SHP77 treated with DMSO at 0.1 percent for 48 hours (cell line): ENCODE results near the gene JAKMIP1.
"Not testable (repeated sequence)": the region's sequence is repeated elsewhere in the genome, so short reads cannot be mapped to it uniquely, and the experiment has no call there.

Source experiments
- DNase-seq: peaks from one replicate; lab custom pipeline; 2025; lab: John Stamatoyannopoulos, UW

Gene JAKMIP1

DNA sequence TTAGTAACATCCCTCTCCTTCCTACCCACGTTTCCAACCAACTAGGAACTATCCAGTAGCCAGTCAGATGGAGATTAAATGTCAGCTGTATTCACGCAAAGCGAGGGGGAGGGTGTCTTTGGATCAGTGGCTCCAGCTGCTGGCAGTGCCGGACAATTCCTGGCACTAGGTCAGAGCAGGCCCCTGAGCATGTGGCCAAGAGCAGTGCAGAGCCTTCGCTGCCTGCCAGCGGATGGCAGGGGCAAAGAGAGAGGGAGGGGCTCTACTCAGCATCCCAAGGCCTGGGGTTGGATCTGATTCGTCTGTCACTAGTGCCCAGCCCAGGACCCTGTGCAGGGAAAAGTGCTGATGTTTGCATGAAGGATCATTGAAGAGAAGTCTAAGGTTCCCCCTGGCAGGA lies 28.7 kb upstream of the JAKMIP1 start:
- no peak for DNase-seq

DNA sequence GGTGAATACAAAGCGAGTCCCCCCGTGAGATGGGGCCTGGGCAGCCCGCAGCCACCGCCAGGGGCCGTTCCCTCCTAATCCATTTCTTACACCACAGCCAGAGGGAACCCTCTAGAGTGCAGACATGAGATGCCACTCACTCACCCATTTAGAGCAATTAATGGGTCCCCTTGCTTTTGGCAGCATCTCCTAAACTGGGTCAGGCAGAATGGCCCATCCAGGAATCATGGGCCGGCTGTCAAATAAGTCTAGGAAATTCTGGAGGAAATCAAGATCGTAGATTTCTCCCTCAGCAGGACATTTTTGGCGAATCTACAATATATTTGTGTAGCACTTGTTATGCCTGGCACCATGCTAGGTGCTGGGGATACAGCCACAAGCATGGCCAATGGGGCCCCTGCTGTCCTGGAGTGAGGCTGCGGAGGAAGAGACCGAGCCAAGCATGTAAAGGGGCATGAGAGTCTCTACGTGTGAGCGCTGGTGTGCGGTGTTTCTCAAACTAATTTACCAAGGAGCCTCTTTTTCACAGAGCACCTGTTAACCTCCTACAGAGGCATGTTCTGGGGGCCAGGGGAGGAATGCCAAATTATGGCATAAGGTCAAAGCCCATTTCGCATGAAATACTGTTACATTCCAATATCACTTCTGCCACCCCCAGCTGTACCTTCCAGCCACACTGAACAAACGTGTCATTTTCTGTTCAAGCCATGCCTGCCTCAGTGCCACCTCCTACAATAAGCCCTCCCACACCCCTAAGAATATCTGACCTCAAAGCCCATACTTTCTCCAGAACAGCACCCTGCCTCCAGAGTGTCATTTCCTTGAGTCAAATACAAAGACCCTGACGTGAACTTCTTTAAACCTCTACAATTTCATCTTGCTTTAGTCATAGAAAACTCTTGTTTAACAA lies 28.1 kb upstream of the JAKMIP1 start:
- DNase-seq, result no peak

DNA sequence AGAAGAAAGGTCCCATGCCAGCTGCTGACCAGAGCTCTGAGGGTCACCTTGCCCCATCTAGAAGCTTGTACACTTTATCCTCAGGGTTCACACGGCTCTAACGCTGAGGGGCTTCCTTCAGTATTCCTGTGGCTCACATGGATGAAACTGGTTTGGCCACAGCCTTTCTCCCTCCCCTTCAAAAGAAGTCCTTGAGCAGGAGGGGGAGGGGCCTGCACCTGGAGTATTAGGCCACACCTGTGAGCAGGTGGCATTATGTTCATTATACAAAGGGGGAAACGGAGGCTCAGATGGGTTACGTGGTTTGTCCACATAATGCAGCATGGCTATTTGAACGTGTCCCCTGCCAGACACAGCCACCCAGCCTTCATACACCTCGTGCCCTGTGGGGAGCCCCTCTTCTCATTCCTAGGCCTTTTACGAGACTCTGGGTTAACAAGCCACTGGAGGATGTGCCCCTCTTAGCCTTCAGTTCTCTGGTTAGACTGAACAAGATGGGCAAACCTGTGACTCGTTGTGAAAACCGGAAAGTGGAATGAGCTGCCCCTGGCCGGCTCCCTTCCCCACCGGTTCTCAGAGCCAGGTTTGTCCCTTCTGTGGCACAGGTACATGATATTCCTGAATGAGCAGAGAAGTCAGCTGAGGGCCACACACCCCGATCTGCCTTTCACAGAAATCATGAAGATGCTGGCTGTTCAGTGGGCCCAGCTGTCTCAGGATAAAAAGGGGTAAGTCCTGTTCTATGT lies 27.2 kb upstream of the JAKMIP1 start:
- no peak for DNase-seq

DNA sequence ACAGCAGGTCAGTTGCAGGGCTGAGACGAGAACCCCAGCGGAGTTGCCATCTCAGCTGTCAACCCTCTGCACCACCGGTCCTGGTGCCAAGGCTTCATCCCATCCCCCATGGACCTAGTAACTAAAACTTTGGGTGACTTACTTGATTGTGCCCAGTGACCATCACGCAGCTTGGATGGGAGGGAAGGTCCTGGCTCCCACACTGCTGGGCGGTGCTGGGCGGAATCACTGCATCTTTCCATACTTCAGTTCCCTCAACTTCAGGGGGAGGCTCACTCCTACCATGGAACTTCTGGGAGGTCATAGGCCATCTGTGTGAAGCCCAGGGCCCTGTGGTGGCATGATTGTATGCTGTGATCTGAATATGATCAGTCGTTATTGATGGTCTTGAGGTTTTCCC lies 26.2 kb upstream of the JAKMIP1 start:
- no peak for DNase-seq

DNA sequence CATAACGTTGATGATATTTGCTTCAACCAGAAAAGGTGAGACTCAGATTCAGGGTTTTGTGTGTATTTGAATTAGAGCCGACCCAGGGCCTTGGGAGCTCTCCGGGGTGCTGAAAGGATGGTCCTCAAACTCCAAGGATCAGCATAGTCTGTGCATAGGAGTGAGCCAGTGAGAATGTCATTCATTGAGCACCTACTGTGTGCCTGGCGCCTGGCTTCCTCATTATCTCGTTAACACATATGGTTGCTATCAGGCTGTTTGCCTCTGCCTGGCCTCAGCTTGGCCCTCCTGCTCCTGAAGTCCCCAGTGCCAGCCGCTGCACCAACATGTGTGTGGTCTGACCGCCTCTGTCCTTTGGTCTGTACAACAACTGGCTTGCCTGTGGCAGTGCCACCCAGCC lies 25.1 kb upstream of the JAKMIP1 start:
- DNase-seq, result no peak

DNA sequence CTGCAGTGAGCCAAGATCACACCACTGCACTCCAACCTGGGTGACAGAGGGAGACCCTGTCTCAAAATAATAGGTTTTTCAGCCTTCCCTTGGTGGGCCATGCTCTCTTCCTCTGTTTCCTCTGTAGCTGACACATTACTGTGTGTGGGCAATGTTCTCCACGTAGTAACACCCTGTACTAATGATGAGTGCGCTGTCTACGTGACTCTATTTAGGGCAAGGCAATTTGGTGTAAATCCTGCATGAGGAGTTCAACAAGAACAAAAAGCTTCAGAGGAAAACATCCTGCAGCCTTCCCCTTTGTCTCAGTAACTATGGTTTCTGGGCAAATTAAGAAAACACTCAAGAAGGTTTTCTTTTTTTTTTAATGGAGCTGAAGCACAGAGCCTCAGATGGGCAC lies 24.4 kb upstream of the JAKMIP1 start:
- DNase-seq, result no peak

DNA sequence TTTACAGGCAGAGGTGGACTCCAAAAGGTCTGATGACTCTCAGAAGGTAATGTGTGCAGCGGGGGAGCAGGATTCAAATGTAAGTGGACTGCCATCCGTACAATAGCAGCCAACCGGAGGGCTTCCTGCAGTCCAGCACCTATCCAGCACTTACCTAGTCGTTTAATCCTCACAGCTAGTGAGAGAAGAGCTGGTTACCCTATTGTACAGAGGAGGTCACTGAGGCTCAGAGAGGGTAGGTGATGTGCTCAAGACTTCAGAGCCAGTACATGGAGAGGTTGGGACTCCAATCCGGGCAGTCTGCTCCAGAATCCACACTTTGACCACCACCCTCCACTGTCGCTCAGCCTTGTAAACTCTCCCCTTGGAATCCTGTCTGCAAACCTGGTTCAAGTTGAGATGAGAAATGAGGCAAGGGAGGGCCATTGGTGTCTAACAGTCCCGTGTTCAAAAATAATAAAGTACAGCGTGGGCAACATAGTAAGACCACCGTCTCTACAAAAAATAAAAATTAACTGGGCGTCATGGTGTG lies 22.5 kb upstream of the JAKMIP1 start:
- peak; percentile 7 for DNase-seq

DNA sequence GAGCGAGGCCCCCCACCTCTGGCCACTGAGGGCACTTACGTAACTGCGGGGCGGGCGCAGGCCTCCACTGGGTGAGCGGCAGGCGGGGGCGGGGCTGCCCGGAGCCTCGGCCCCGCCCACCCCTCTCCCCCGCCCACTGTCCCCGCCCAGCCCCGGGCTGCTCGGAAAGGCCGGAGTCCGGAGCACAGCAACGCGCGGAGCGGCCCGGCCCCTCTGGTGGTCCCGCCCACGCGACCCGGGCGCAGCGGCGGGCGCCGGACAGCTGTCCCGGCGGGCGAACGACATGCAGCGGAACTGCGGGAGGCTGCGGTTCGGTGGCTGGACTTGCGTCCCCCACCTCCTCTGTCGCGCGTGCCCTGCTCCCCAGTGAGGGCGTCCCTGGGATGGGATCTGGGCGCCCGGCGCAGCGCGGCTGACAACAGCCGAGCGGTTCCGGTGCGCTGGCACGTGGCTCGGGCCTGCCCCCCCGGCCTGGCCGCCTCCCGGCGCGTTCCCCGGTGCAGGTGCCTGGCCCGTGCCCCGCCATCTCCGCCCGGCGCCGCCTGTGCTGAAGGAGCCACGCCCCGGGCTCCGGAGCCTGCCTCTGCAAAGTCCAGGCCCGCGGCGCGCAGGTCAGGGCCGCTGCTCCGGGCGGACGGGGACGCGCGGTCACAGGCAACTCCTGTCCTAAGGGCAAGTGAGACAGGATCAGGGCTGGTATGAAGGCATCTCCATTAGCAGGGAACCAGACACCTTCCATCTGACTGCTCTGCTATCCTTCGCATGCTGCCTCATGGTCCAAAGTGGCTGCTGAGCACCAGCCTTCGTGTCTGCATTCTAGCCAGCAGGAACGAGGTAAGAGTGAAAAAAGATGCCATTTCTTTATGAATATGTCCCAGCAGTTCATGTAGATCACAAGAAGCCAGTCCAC lies 21.8 kb upstream of the JAKMIP1 start:
- DNase-seq, result no peak

DNA sequence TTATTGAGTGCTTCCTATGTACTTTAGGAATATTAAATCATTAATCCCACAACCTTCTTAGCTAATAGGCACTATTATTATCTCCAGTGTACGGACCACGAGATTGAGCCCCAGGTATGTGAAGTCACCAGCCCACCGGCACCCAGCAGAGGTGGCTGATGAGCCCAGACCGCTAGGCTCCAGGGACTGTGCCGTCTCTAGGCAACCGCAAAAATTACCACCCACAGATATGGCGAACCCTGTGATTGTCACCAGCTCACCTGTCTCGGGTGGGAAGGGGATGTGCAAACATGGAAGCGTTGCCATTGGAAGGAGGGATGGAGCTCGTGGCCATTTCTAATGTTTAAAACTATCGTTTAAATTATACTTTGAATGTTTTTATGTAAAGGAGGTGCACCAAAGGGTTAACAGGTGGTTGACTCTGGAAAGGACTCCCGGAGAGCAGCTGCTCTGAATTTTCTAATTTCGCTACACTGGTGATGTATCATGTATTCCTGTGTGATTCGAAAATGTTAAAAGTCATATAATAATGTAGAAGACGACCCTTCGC lies 21.0 kb upstream of the JAKMIP1 start:
- no peak for DNase-seq

DNA sequence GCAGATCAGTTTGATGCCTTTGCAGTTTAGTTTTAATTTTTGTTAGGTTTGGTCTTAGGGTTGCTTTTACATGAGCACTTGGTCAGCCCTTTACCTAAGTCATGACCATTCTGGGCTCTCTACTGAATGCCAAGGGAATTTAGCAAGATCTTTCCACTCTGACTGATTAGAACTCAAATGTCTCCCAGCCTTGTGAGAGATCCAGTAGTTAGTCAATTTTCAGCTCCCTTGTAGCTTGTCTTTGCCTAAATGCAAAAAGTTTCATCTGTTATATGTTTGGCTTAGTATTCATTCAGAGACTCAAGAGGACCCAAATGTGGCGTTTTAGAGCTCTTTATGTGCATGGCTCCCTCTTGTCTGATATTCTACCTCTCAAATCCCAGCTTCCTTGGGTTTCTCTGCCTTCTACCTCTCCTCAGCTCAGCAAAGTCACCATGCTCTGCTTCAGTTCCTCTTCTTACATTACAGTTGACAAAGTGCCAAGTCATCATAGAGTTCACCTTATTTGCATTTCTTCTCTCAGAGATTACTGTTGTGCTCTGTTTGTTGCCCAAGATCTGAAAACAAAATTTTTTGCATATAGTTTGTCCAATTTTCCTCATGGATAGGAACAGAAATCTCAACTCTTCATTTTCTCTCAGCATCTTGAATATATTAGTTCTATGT lies 17.5 kb upstream of the JAKMIP1 start:
- no peak for DNase-seq

DNA sequence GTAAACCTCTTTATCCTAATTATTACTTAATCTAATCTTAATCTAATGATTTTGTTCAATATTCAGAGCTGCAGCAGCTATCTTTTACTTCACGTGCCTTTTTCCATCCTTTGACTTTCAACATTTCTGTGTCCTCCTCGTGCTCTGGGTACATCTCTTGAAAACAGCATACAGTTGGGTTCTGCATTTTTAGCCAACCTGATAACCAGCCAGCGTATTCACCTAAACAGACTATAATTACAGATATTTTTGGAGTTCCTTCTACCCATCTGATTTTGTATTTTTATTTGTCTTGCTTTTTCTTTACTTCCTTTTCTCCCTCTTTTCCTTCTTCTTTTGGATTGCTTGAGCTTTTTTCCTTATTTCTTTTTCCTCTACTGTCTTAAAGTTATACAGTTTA lies 16.2 kb upstream of the JAKMIP1 start:
- no peak for DNase-seq

DNA sequence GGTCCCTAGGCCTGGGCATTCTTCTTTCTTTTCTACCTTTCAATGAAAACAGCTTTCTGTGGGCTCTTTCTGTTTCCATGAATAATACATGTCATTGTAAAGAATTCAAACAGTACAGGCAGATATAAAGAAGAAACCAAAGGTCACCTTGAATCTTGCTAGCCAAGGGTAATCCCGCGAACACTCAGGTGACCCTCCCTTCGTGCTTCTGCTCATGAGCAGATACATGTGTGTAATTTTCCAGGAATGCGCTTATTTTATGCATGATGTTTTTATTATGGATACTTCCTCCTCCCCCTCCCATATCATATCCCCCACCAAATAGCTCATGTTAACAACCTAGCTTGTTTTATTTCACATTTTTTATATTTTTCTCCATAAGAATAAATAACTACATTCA lies 9.6 kb upstream of the JAKMIP1 start:
- no peak for DNase-seq

DNA sequence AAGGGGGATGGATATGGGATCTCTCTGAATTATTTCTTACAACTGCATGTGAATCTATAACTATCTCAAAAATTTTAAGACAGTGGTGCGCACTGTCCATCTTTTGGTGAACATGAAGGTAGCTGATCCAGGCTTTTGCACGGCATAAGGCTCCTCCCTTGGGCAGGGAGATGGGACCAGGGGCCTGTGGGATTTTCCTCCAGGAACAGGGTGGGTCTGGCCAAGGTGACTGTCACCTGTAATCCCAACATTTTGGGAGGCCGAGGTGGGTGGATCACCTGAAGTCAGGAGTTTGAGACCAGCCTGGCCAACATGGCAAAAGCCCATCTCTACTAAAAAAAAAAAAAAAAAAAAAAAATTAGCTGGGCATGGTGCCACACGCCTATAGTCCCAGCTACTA lies 8.9 kb upstream of the JAKMIP1 start:
- DNase-seq, result not testable (repeated sequence)

DNA sequence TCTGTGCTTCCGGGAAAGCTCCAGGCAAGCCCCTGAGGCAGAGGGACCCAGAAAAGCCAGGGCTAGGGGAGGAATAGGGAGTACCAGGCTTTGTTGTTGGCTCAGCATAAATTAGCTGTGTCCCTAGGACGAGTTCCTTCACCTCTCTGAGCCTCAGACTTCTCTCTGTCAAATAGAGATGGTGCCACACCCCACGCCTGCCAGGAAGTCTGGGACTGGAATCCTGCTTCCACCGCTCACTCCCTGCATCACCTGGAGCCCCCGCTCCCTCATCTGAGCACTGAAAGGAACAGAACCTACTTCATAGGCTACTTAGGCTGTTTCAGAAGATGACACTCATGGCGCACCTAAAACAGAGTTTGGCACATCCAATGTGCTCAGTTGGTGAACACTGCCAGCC lies 8.1 kb upstream of the JAKMIP1 start:
- no peak for DNase-seq

DNA sequence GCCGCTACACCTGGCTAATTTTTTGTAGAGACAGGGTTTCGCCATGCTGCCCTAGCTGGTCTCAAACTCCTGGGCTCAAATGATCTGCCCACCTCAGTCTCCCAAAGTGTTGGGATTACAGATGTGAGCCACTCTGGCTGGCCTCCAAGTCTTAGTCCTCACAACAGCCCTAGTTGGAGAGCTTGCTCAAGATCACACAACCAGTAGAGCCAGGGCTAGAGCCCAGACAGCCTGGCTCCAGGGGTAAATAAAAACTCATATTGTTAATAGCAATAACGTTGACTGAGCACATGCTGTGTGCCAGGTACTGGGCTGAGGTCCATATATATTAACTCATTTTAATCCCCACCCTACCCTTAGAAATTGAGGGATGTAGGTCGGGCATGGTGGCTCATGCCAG lies 7.3 kb upstream of the JAKMIP1 start:
- DNase-seq, result no peak

DNA sequence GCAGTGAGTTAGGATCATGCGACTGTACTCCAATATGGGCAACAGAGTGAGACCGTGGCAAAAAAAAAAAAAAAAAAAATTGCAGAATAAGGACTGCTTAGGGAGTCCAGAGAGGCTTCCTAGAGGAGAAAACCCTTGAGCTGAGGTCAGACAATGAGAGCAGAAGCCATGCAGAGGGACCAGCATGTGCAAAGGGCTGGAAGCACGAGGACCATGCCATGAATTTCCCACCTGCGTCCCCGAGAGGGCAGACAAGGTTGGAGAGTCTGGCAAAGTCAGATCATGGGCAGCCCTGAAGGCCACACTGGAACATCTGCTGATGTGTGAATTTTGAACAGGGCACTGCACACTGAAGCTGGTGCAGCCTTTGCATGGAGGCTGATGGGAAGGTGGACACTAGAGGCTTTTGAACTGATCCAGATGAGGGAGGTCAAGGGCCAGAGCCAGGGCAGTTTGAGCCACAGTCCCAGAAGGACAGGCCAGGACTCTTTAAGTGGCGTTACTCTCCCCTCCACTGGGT lies 6.5 kb upstream of the JAKMIP1 start:
- no peak for DNase-seq

DNA sequence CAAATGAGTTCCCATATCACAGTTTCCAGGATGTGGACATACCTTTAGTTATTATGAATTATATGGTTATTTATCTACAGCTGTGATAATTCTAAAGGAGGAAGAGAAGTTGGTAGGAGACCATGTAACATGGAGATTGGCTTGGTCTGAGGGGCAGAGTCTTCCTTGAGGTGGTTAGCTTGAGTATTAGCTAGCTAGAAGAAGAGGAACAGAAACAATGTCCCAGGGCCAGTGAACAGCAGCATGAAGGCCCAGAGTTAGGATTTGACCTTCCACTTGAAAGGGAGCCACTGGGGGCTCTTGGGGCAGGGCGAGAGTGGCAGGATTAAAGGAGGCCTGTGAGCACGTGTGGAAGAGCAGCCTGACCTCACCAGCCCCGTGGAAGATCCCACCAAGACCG lies 5.6 kb upstream of the JAKMIP1 start:
- DNase-seq, result no peak

DNA sequence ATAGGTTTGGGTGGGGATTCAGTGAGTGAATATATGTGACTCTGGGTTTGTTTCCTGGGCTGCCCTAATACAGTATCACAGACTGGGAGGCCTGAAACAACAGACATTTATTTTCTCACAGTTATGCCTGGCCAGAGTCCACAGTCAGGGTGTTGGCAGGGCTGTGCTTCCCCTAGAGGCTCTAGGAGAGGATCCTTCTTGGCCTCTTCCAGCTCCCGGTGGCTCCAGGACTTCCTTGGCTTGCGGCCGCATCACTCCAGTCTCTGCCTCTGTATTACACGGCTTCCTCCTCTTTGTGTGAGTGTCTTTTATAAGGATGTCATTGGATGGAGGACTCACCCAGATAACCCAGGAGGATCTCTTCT lies 5.2 kb upstream of the JAKMIP1 start:
- no peak for DNase-seq

DNA sequence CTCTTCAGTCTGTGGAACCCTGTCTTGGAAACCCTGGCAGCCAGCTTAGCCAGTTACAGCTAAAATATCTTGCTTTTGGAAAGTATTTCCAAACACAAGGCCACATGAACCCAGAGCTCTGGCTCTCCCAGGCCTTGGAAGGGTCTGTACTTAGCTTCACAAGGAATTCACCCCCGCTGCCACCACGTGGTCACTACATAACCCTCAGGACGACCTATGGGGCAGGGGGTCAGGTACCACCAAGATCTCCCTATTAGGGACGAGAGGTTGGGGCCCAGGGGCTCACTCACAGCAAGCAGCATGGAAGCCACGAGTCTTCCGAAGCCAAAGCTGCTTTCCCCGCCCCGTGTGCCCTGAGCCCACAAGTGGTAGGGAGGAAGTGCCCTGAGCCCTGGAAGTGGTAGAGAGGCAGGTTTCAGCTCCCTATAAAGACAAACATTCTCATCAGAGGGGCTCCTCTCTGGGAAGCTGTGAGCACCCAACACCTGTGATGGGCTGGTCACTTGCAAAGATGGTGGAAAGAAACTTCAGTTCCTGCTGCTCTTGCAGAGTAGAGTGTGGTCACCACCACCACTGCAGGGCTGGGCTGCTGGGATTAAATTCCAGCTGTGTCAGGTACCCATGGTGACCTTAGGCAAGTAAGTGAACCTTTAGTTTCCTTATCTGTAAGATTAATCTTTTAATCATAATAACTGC lies 4.7 kb upstream of the JAKMIP1 start:
- no peak for DNase-seq

DNA sequence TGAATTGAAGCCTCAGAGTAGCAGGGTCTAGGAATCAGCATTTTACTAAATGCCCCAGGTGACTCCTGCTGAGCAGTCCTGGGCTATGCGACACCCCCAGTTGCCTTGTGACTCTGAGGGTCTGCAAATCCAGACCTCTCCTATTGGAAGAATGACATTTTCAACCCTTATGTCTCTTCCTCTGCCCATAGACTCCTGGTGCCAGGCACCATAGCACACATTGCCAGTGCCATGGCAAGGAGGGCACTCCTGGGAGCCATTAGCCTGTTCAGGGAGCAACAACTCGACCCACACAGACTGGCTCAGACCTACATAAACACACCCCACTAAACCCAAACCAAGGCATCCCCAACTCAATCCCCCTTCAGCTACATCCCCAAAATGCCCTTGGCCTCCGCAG lies 3.7 kb upstream of the JAKMIP1 start:
- DNase-seq, result no peak
